CD4-positive, alpha-beta T cell treated with Interleukin-17A for 4 hours (primary cell): Measurements from ENCODE around the gene SNRNP70.
"Not testable (repeated sequence)": the region's sequence is repeated elsewhere in the genome, so short reads cannot be mapped to it uniquely, and the experiment has no call there.

Source experiments
- DNase-seq: peaks from one replicate; pipeline ENCODE4 v3.0.0-alpha.2; 2020; ENCODE audit warnings: mixed read lengths

Gene SNRNP70

GRCh38 chr19:49085020-49085867, at the start of gene SNRNP70:
Gene SNRNP70, plus strand, starts transcription at chr19:49085451. Its CDS starts 964 bp downstream, at chr19:49086415.
- DNase-seq, result peak; percentile 99

GRCh38 chr19:49036815-49037214, 48.4 kb upstream of the SNRNP70 start, which contains the start of gene CGB1:
Gene CGB1, minus strand, starts transcription at chr19:49036895. Its CDS starts 184 bp downstream, at chr19:49036711.
- DNase-seq, result not testable (repeated sequence)

GRCh38 chr19:49038111-49038510, 47.1 kb upstream of the SNRNP70 start:
- not testable (repeated sequence) for DNase-seq

GRCh38 chr19:49038557-49039276, 46.5 kb upstream of the SNRNP70 start:
- not testable (repeated sequence) for DNase-seq

GRCh38 chr19:49039736-49040135, 45.5 kb upstream of the SNRNP70 start:
- DNase-seq, result not testable (repeated sequence)

- no peak for DNase-seq
Measured at GRCh38 chr19:49042177-49042576, 43.1 kb upstream of the SNRNP70 start.

- not testable (repeated sequence) for DNase-seq
Measured at GRCh38 chr19:49042666-49043065, 42.6 kb upstream of the SNRNP70 start.

- not testable (repeated sequence) for DNase-seq
Measured at GRCh38 chr19:49043548-49043947, 41.7 kb upstream of the SNRNP70 start, which contains the start of gene CGB5. Gene CGB5, plus strand, starts transcription at chr19:49043848. Its CDS starts 362 bp downstream, at chr19:49044210.

- not testable (repeated sequence) for DNase-seq
Measured at GRCh38 chr19:49049011-49049410, 36.2 kb upstream of the SNRNP70 start, which contains the start of gene CGB8. Gene CGB8, minus strand, starts transcription at chr19:49049111. Its CDS starts 372 bp downstream, at chr19:49048739.

GRCh38 chr19:49049834-49050233, 35.4 kb upstream of the SNRNP70 start:
- DNase-seq, result not testable (repeated sequence)

- not testable (repeated sequence) for DNase-seq
Measured at GRCh38 chr19:49050376-49051033, 34.7 kb upstream of the SNRNP70 start.

GRCh38 chr19:49056101-49056901, 28.9 kb upstream of the SNRNP70 start:
- DNase-seq, result peak; percentile 66

- peak; percentile 24 for DNase-seq
Measured at GRCh38 chr19:49056902-49057596, 28.2 kb upstream of the SNRNP70 start.

GRCh38 chr19:49057636-49058234, 27.5 kb upstream of the SNRNP70 start, which contains the start of gene CGB7:
Gene CGB7, minus strand, starts transcription at chr19:49057749. Its CDS starts 2,374 bp downstream, at chr19:49055375.
- peak; percentile 69 for DNase-seq

GRCh38 chr19:49058562-49058961, 26.7 kb upstream of the SNRNP70 start:
- no peak for DNase-seq

GRCh38 chr19:49059053-49059452, 26.2 kb upstream of the SNRNP70 start:
- no peak for DNase-seq

- no peak for DNase-seq
Measured at GRCh38 chr19:49061000-49061399, 24.3 kb upstream of the SNRNP70 start.

GRCh38 chr19:49061445-49061844, 23.8 kb upstream of the SNRNP70 start:
- DNase-seq, result no peak

GRCh38 chr19:49064029-49064629, 21.1 kb upstream of the SNRNP70 start:
- DNase-seq, result no peak
